GM19043 (cell line): ENCODE results near the gene FNIP1.
"Not testable (repeated sequence)": the region's sequence is repeated elsewhere in the genome, so short reads cannot be mapped to it uniquely, and the experiment has no call there.

Experiments
- ATAC-seq: cut with Tn5 transposase; IDR thresholded peaks from one replicate; pipeline ENCODE4 v1.9.1; 2021; ENCODE audit warnings: low read depth; ENCODE audit not compliant: unreplicated experiment

Gene FNIP1

GRCh38 chr5:131787736-131788135, 9.1 kb downstream of the FNIP1 start:
- ATAC-seq, result no peak

DNA sequence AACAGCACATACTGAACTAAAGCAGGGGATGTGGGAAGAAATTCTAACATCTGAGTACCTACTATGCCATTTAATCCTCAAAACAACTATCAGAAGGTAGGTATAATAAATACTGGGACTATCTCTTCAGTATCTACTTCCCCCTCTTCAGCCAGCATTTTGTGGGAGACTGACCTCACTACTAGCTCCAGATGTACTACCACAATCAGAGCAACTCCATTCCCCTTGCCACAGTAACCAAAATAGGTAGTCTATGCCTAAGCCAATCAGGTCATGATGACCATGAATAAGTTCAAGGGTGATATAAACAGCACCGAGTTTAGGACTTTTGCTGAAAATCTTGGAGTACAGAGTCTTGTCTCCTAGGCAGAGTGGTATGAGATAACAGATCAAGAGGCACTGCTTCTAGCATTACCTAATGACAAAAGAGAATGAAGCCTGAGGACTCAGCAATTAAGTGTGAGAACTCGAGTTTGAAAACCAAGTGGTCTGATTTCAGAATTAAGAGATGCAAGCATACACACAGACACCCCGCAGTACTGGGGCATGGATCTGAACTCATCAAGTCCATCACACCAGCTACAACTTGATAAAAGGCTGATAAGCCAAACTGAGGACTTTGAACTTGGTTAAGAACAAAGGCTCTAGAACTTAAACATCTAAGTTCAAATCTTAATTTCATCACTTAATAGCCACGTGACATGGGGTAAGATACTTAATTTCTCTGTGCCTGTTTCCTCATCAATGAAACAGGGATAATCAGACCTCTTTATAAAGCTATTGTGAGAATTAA, 9.7 kb downstream of the FNIP1 start:
- no peak for ATAC-seq

- no peak for ATAC-seq
Observed at GRCh38 chr5:131786036-131786435, 10.8 kb downstream of the FNIP1 start.

GRCh38 chr5:131783874-131784273, 12.9 kb downstream of the FNIP1 start:
- no peak for ATAC-seq

DNA sequence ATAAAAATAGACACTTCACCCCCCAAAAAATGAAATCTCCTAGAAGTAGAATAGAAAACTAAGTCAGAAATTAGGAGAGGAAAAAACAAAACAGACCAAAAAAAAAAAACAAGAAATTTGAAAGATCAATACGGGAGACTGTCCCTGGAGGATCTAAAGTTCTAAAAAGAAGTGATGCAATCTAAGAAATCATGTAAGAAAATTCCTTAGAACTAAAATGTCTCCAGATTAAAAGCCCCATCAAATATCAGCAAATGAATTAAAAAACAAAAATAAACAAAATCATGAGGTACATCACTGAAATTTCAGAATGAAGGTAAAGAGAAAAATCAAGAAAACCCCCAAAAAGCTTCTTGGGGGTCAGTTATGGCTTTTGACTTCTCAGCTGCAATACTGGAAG, 13.5 kb downstream of the FNIP1 start:
- ATAC-seq, result no peak

- no peak for ATAC-seq
Observed at GRCh38 chr5:131782717-131783116, 14.1 kb downstream of the FNIP1 start.

GRCh38 chr5:131778141-131778540, 18.7 kb downstream of the FNIP1 start:
- ATAC-seq, result not testable (repeated sequence)

DNA sequence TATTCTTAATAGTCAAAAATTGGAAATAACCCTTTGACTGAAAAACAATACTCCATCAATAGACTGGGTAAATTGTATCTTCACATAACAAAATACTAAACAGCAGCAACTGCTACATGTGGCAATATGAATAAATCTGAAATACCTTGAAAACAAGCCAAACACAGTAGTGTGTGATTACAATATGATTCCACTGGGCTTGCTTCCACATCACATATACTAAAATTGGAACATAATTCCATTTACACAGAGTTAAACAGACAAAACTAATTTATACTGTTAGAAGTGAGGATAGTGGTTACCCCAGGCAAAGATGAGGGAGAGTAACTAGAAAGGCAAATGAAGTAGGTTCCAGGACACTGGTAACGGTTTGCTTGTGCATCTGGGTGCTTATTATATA, 20.4 kb downstream of the FNIP1 start:
- no peak for ATAC-seq

DNA sequence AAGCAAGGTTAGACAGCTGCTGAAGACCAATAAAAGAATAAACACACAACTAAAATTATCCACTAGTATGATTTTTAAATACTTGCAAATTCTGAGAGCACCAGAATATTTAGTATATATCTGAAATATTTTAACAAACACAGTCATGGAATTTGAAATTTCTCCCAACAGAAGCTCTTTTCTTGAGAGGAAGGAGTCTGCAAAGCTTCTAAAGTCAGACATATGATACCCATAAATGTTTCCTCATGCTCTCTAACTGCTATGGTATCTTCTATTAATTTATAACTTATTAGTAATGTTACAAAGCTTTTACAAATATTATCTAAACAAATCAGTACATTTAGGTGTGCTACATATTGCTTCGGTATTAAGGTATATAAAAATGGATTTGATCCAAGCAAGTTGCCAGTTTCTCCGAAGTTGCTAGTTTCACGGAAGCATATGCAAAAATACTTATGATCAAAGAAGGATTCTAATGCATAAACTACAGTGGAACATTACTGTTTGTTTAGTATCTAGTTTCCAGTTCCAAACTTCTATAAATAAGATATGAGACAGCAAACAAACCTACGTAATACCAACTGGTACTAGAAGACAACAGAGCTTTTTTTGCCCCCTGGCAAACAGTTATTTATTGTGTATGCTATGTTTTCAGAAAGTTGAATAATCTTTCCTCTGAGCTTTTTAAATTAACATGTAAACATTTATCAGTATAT, 22.0 kb downstream of the FNIP1 start:
- no peak for ATAC-seq

DNA sequence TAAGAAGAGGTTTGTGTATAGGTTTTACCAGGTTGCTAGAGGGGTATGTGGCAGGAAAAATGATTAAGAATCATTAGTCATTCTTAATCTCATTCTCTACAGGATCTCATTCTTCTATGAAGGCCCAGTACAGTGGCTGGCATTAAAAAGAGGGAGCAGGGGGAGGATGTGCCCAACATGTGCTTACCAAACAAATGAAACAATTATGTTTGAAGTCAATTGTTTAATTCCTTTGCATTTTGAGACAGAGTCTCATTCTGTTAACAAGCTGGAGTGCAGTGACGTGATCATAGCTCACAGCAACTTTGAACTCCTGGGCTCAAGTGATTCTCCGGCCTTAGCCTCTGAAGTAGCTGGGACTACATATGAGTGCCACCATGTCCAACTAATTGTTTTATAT, 23.0 kb downstream of the FNIP1 start:
- no peak for ATAC-seq

- no peak for ATAC-seq
Observed at GRCh38 chr5:131771692-131772091, 25.1 kb downstream of the FNIP1 start.

- ATAC-seq, result no peak
Observed at GRCh38 chr5:131769961-131770360, 26.9 kb downstream of the FNIP1 start.

- no peak for ATAC-seq
Observed at GRCh38 chr5:131769336-131769735, 27.5 kb downstream of the FNIP1 start.

DNA sequence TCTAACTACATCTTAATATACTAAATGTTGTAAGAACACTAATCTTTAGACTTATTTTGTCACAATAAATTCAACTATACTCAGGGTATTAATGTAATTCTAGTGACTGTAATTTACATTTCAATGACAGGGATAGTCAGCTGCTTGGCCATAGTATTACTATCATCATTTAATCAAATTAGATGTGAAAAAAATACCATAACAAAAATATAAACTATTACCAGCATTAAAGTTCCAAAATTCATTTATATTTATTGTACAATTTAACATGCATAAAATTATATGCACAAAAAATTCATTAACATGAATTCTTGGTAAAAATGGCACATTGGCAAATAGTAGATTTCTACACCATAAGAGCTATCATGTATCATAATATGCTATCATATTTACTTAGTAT, 28.9 kb downstream of the FNIP1 start:
- no peak for ATAC-seq

DNA sequence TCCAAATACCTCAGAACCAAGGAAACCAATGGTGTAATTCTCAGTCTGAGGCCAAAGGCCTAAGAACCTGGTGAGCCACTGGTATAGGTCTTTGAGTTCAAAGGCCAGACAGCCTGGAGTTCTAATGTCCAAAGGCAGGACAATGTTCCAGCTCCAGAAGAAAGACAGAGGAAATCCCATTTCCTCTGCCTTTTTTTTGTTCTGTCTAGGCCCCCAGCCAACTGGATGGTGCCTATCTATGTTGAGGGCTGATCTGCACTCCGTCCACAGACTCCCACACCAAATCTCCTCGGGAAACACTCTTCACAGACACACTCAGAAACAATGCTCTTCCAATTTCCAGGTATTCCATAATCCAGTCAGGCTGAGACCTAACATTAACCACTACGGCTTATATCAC, 30.1 kb downstream of the FNIP1 start:
- no peak for ATAC-seq

DNA sequence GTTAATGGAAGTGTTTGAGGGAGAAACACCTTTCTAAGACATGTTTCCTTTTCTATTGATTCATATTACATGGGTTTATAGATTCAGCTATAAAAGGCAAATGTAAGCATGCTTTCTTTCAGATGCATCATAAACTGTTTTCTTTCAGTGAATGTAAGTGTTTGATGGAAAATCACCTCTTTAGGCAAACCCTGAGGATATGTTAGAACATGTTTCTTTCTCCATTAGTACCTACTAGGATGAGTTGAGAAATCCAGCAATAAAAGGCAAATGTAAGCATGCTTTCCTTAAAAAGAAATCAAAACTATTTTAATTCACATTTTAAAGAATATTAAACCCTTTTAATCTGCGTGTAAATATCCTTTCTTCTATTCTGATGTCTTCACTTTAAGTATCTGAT, 31.6 kb downstream of the FNIP1 start:
- no peak for ATAC-seq

GRCh38 chr5:131763968-131764367, 32.8 kb downstream of the FNIP1 start:
- ATAC-seq, result no peak

DNA sequence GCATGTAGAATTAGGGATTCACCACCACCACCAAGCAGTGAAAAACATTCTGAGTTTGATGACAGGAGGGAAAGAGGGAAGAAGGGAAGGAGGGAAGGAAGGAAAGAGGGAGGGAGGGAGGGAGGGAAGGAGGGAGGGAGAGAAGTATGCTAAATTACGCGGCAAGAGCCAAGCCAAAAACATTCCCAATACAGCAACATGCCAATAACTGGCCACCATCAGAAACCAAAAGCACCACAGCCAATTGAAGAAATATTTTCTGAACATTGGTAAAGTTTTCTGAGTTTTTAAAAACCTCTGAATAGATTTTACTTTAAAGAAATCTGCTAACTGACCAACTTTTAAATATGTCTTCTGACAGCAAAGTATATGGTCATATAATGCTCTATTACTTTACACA, 36.0 kb downstream of the FNIP1 start:
- ATAC-seq, result no peak

DNA sequence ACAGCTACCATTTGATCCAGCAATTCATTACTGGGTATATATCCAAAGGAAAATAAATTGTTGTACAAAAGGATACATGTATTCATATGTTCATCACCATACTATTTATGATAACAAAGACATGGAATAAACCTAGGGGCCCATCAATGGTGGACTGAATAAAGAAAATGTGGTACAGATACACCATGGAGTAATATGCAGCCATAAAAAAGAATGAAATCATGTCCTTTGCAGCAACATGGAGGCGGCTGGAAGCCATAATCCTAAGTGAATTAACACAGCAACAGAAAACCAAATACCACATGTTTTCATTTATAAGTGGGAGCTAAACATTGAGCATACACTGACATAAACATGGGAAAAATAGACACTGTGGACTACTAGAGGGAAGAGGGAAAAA, 37.1 kb downstream of the FNIP1 start:
- no peak for ATAC-seq

- ATAC-seq, result no peak
Observed at GRCh38 chr5:131758520-131758900, 38.3 kb downstream of the FNIP1 start.

DNA sequence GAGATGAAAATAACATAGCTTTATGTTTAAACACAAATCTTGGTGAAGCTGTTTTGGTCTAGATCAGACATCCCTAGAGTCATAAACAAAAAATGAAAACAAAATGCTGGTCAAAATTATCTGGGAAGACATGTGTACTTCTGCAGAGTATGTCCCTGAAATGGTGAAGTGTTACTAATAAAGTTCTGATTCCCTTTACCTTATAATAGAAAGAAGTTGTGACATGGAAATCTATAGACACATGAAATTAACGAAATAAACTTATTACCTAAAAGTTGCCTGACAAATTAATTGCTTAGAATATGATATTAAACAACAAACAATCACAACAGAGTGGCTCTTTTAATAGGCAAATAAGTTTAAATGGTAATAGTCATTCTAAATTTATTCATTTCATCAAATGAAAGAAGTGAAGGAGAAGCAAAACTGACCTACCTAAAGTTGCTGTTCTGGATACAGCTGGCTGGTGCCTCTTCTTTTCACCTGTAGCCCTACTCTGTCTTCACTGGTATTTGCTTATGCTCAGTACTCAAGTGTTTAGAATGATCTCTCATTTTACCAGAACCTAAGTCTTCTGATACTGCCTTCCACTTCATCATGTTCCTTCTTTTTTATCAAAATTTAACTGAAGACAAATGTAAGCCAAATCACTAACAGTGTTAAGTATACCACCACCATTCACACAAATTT, 38.8 kb downstream of the FNIP1 start:
- ATAC-seq, result no peak

GRCh38 chr5:131756942-131757341, 39.9 kb downstream of the FNIP1 start:
- ATAC-seq, result no peak
